GM18951 (cell line): ENCODE data around the gene PKDCC.

Source experiments
- POLR2A ChIP-seq: IDR thresholded peaks from 4 replicates; pipeline ENCODE4 v1.6.1; 2011; ENCODE audit warnings: mild to moderate bottlenecking; ENCODE audit not compliant: insufficient read length, insufficient read depth; ENCODE audit errors: extremely low read depth
- in situ Hi-C: fragments of 300-500 bp; cut with MboI; formaldehyde crosslinking; loops from one replicate; pipeline ENCODE4 v1.12.0; 2022; ENCODE audit warnings: low sequenced_read_pairs, mixed read lengths, inconsistent platforms; ENCODE audit not compliant: unreplicated experiment

Gene PKDCC

DNA sequence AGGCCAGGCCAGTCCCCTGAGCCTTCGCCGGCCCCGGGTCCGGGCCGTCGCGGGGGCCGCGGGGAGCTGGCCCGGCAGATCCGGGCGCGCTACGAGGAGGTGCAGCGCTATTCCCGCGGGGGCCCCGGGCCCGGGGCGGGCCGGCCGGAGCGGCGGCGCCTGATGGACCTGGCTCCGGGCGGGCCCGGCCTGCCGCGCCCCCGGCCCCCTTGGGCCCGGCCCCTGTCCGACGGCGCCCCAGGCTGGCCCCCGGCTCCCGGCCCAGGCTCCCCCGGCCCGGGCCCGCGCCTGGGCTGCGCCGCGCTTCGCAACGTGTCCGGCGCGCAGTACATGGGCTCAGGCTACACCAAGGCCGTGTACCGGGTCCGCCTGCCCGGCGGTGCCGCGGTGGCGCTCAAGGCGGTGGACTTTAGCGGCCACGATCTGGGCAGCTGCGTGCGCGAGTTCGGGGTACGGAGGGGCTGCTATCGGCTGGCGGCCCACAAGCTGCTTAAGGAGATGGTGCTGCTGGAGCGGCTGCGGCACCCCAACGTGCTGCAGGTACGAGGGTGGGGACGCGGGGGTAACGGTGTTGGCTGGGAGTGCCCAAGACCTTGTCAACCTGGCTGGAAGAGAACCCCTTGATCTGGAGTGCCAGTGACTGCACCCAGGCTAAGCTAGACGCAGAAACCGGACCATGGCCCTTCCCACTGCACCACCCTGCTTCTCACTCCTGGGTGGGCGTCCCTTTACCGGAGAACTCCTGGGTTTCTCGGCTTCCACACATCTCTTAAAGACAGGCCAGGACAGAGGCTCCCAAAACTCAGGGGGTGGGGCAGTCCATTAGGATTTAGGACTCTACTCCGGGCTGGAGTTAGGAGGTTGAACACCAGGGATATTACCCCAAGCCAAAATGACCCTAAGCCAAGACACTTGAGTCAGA, 739 bp downstream of the PKDCC start:
- in situ Hi-C loops, result no loop called here
- TF ChIP-seq POLR2A, result no peak

DNA sequence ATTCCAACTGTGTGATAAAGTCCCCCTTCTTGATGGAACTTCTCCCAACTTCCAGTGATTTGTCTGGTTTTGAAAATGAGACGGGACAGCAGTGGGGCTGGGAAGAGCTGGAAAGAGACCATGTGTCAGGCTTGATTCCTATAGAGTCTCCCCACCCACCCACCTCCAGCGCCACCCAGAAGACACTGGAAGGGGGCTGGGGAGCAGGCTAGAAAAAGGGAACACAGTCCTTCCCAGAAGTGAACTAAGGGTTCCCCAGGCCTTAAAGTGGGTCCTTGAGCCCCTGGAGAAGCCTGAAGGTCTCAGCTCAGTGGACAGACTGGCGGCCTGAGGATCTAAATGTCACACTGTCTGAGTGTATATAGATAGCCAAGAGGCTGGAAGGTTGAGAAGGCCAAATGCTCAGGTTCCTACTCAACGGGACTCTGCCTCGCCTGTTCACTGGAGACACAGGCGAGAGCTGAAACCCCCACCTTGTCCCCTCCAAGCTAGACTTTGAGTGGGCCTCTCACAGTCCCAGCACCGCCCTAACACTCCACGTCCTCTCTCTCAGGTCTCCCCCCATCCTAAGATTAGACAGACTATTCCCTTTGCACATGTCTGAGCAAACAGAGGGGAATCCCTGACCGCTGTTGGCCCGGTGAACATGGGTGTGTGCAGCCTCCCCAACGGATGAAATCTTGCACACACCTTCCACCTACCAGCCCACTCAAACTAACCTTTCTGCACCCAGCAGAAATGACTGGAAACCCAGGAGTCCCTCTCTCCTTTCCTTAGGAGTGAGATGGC, 1.6 kb downstream of the PKDCC start:
- TF ChIP-seq POLR2A, result no peak
- in situ Hi-C loops, result no loop called here

DNA sequence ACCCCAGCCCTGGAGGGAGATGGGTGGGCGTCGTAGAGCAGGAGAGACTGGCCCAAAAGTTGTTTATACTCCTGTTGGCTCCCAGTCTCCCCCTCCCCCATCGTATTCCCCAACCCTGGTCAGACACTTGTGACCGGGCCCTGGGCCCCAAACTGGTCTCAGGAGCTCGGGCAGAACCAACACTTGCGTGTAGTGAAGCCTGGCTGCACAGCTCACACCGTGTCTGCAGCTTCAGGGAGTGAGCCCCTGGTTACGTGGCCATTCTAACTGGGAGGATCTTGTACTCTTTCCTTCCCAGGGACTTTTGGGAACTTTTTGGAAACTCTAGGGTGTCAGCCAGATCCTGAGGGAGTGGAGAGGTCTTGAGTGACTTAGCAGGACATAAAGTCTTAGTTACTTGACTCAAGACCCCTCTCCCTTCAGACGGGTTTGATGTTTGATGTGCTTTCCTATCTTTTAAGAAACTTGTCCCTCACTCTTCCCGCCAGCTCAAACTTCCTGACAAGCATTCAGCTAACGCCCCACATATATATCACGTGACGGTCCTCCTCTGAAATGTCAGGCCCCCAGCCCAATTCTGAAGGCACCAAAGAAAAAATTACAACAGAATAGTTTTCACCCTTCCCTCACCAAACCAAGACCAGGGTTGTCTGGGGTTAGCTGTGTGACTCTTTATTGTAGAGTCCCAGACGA, 2.3 kb downstream of the PKDCC start:
- in situ Hi-C loops, result no loop called here
- TF ChIP-seq POLR2A, result no peak

DNA sequence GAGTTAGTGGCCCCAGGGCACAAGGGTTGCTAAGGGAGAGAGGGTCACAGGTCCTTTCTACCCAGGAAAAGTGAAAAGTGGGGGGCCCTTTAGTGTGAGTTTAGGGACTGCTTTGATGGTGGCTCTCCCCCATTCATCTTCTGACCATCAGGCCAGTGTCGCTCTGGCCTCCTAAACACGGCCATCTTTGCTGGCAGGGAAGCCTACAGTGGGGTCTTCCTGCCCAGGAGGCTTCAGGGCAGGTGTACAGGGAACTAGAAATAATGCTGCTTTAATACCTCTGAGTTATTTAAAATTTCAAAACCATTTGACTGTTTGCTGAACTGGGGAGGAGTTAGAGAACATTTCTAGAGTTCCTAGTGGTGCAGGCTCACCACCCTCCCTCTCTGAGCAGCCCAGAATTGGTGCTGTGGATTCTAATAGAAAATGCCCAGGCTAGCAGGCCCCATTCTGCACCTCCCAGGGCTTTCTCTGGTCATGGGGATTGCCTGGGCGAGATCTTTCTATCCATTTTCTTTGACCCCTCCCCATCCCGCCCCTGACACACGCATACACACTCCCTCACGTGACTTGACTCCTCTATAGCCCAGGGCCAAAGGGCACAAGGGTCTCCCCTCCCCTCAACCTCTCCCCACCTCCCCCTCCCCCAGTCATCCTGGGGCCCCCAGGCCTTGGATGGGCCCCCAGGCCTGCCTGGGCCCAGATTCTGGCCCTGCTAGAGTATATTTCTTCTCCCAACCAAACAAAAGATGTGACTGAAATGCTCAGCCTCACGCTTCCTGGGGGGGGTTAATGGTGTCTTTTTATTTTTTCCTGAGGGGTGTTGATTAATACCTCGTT, 3.1 kb downstream of the PKDCC start:
- in situ Hi-C loops, result no loop called here
- TF ChIP-seq POLR2A, result no peak

- in situ Hi-C loops, result no loop called here
- TF ChIP-seq POLR2A, result no peak
Observed at GRCh38 chr2:42051543-42052235, 3.9 kb downstream of the PKDCC start.

GRCh38 chr2:42052702-42053481, 5.1 kb downstream of the PKDCC start:
- in situ Hi-C loops, result no loop called here
- no peak for TF ChIP-seq POLR2A

DNA sequence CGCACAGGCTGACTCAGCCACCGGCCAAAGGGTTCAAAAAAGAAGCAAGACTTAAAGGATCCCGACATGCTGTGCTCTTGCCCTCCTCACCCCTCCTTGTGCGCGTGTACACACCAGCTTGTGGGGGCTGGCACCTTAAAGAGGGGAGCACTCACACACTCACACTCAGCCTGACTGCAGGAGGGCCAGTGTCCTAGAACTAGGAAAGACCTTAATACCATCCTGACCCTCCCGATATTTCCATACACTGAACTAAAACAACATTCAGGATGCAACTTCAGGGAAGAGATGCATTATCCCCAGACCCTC, 5.6 kb downstream of the PKDCC start:
- in situ Hi-C loops, result no loop called here
- no peak for TF ChIP-seq POLR2A

- no peak for TF ChIP-seq POLR2A
- in situ Hi-C loops, result no loop called here
Observed at GRCh38 chr2:42053791-42054701, 6.2 kb downstream of the PKDCC start.

GRCh38 chr2:42054714-42055430, 7.1 kb downstream of the PKDCC start:
- in situ Hi-C loops, result no loop called here
- TF ChIP-seq POLR2A, result no peak
